DND-41 (cell line): ENCODE data around the gene CAMTA2.
"Not testable (repeated sequence)": the region's sequence is repeated elsewhere in the genome, so short reads cannot be mapped to it uniquely, and the experiment has no call there.

ENCODE experiments used
- ATAC-seq: fragments of 200-7000 bp; cut with Tn5 transposase; 3 replicates; pipeline ENCODE4 v1.9.1; 2021; ENCODE audit warnings: low read depth; ENCODE audit not compliant: insufficient read depth
- DNase-seq: peaks from one replicate; pipeline ENCODE4 v3.0.0-alpha.2; 2020
- H2AFZ ChIP-seq: 2 replicates; pipeline ENCODE4 v1.6.0; 2012; ENCODE audit warnings: low read depth, low read length
- H3K27ac ChIP-seq: 2 replicates; pipeline ENCODE4 v1.5.1; 2012; ENCODE audit warnings: low read length, inconsistent platforms
- H3K27me3 ChIP-seq: fragments of 200-600 bp; sonication (generic); 2 replicates; pipeline ENCODE4 v1.6.0; 2012; ENCODE audit warnings: low read length, mild to moderate bottlenecking, inconsistent platforms; ENCODE audit not compliant: insufficient read depth, poor library complexity
- H3K36me3 ChIP-seq: 2 replicates; pipeline ENCODE4 v1.5.1; 2012; ENCODE audit warnings: low read length, inconsistent platforms; ENCODE audit not compliant: insufficient read depth
- H3K4me1 ChIP-seq: 2 replicates; pipeline ENCODE4 v1.5.1; 2012; ENCODE audit warnings: mild to moderate bottlenecking, low read length; ENCODE audit not compliant: insufficient read depth
- H3K4me2 ChIP-seq: 2 replicates; pipeline ENCODE4 v1.6.0; 2012; ENCODE audit warnings: mild to moderate bottlenecking, moderate library complexity, low read length, inconsistent platforms; ENCODE audit not compliant: insufficient read depth
- H3K4me3 ChIP-seq, 2 experiments: fragments of 200-600 bp in 1 of 2; shearing (Covaris generic) in 1 of 2; 2 replicates each; pipeline ENCODE4 v1.5.1; 2012 to 2016; ENCODE audit warnings: inconsistent platforms in 2 of 2, low read length in 2 of 2, mild to moderate bottlenecking in 2 of 2, low read depth in 1 of 2, moderate library complexity in 1 of 2
- H3K79me2 ChIP-seq: 2 replicates; pipeline ENCODE4 v1.6.0; 2012; ENCODE audit warnings: low read length, inconsistent platforms; ENCODE audit not compliant: insufficient read depth
- H3K9ac ChIP-seq: 2 replicates; pipeline ENCODE4 v1.6.0; 2012; ENCODE audit warnings: low read depth, mild to moderate bottlenecking, inconsistent platforms, low read length, moderate library complexity
- H3K9me3 ChIP-seq: 2 replicates; pipeline ENCODE4 v1.5.1; 2012; ENCODE audit warnings: low read length, moderate library complexity, mild to moderate bottlenecking, inconsistent platforms; ENCODE audit not compliant: insufficient read depth, severe bottlenecking
- H4K20me1 ChIP-seq: 2 replicates; pipeline ENCODE4 v1.6.0; 2012; ENCODE audit warnings: low read length; ENCODE audit not compliant: insufficient read depth
- EZH2 ChIP-seq: IDR thresholded peaks from 3 replicates; pipeline ENCODE4 v1.6.1; 2012; ENCODE audit warnings: borderline replicate concordance, low read depth, mild to moderate bottlenecking, moderate library complexity, low read length, inconsistent platforms; ENCODE audit not compliant: severe bottlenecking
- TF ChIP-seq, protein P1 (sequence below): IDR thresholded peaks from 2 replicates; pipeline ENCODE4 v1.5.1; 2012; ENCODE audit warnings: borderline replicate concordance, low read length, moderate library complexity, mild to moderate bottlenecking; ENCODE audit not compliant: poor library complexity, severe bottlenecking; ENCODE audit errors: extremely low read depth

CAMTA2 gene

DNA sequence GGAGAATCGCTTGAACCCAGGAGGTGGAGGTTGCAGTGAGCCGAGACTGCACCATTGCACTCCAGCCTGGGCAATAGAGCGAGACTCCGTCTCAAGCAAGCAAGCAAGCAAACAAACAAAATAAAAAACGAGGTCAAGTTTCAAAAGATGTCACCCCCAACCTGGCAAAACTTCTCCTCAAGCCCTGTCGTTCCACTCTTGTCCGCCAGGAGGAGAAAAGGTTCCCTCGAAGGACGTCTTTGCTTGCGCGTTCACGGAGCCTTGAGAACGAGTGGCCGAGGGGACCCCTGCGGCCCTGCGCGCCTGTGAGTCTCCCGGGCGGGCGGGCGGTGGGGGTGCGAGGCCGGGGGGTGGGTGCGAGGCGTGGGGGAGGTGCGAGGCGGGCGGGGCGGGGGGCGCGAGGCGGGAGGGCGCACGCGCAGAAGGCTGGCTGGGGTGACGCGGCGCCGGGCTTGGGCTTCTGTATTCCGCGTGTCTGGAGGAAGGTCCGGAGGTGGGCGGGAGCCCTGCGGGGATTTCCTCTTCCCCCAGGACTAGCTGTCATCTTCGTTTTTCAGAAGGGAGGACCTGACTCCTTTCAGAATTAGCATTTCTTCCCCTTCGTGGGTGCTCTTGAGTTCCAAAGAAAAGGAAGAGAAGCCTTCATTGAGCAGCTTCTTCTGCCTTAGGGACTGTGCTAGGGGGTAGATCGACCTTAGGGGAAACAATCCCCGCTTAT lies 44.0 kb upstream of the CAMTA2 start:
- Histone ChIP-seq H2AFZ (peak overlapping the region; percentile 99), H3K27me3 (no peaks in the 10 kb centered on the region), H3K4me1 (peaks cover 25% of the 10 kb centered on the region), H3K4me3 (peak overlapping the region; percentile 48 to 73), H3K9ac (peak overlapping the region; percentile 73), H3K79me2 (no peaks in the 10 kb centered on the region), H3K4me2 (peak overlapping the region; percentile 97), H3K36me3 (no peaks in the 10 kb centered on the region), H4K20me1 (no peaks in the 10 kb centered on the region), H3K27ac (peak overlapping the region; percentile 75), H3K9me3 (no peaks in the 10 kb centered on the region)
- no peak for TF ChIP-seq EZH2
- TF ChIP-seq, protein P1, sequence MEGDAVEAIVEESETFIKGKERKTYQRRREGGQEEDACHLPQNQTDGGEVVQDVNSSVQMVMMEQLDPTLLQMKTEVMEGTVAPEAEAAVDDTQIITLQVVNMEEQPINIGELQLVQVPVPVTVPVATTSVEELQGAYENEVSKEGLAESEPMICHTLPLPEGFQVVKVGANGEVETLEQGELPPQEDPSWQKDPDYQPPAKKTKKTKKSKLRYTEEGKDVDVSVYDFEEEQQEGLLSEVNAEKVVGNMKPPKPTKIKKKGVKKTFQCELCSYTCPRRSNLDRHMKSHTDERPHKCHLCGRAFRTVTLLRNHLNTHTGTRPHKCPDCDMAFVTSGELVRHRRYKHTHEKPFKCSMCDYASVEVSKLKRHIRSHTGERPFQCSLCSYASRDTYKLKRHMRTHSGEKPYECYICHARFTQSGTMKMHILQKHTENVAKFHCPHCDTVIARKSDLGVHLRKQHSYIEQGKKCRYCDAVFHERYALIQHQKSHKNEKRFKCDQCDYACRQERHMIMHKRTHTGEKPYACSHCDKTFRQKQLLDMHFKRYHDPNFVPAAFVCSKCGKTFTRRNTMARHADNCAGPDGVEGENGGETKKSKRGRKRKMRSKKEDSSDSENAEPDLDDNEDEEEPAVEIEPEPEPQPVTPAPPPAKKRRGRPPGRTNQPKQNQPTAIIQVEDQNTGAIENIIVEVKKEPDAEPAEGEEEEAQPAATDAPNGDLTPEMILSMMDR, result peak; percentile 83
- peak; percentile 88 for DNase-seq
- peak; percentile 85 for ATAC-seq

DNA sequence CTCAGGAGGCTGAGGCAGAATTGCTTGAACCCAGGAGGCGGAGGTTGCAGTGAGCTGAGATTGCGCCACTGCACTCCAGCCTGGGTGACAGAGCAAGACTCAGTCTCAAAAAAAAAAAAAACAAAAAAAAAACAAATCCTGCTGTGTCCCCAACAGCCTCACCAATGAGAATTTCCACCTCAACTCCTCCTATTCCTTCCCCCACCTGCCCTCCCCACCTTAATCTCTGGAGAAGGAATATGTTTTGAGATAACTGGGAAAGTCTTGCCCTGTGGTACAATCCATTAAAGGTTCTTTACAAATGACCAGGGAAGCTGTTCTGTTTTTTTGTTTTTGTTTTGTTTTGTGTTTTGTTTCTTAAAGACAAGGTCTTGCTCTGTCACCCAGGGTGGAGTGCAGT lies 42.7 kb upstream of the CAMTA2 start:
- Histone ChIP-seq H2AFZ (peak overlapping the region; percentile 54; the same call in 1 of the 2 replicates), H3K4me1 (peaks cover 25% of the 10 kb centered on the region), H3K4me2 (0 out of 2 replicates have a peak overlapping the region, but pooled peaks have one; percentile 97)
- not testable (repeated sequence) for H3K4me3 ChIP-seq, H3K27ac ChIP-seq, H4K20me1 ChIP-seq, H3K9me3 ChIP-seq, H3K27me3 ChIP-seq, H3K36me3 ChIP-seq, DNase-seq, ATAC-seq, H3K79me2 ChIP-seq, H3K9ac ChIP-seq

DNA sequence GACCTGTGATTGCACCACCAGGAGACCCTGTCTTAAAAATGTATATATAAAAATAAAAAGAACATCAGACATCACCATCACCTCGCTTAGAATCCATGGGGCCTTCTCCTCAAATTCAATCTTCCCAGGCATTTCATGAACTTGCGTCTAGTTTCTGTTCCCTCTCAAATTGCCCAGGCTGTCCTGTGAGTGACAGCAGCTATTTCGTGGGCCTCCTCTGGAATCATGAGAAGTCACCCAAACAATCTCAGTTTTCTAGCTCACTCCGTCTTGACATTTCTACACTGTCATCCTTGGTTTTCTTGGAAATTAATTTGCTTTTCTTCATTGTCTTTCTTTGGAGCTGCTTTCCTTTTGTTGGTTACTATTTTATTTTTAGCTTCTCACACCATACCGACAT lies 40.4 kb upstream of the CAMTA2 start:
- H3K4me2 ChIP-seq, result no peak overlapping the region
- no peaks in the 10 kb centered on the region for H3K79me2 ChIP-seq
- H3K4me1 ChIP-seq, result peaks cover 23% of the 10 kb centered on the region
- TF ChIP-seq, protein P1, result no peak
- no peak for TF ChIP-seq EZH2
- DNase-seq (no peak), ATAC-seq (no peak)
- no peaks in the 10 kb centered on the region for H4K20me1 ChIP-seq
- no peaks in the 10 kb centered on the region for H3K9me3 ChIP-seq
- no peak overlapping the region for H3K27ac ChIP-seq
- no peaks in the 10 kb centered on the region for H3K27me3 ChIP-seq
- no peak overlapping the region for H3K4me3 ChIP-seq
- H3K9ac ChIP-seq, result no peak overlapping the region
- peaks cover 6% of the 10 kb centered on the region; the same call in 1 of the 2 replicates for H3K36me3 ChIP-seq
- no peak overlapping the region for H2AFZ ChIP-seq

DNA sequence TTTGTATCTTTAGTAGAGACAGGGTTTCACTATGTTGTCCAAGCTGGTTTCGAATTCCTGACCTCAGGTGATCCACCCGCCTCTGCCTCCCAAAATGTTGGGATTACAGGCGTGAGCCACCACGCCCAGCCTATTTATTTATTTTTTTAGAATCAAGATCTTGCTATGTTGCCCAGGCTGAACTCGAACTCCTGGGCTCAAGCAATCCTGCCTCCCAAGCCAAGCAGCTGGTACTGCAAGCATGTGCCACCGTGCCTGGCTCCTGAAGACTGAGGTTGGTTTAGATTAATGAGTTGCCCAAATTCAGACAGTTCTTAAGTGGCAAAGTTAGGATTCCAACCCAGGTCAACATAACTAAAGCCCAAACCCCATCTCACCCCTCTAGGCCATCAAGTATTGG lies 39.8 kb upstream of the CAMTA2 start:
- peaks cover 18% of the 10 kb centered on the region for H3K4me1 ChIP-seq
- no peaks in the 10 kb centered on the region for H4K20me1 ChIP-seq
- H3K9me3 ChIP-seq, result no peaks in the 10 kb centered on the region
- peaks cover 11% of the 10 kb centered on the region for H3K36me3 ChIP-seq
- H3K4me3 ChIP-seq, result no peak overlapping the region
- H2AFZ ChIP-seq, result no peak overlapping the region
- no peak overlapping the region for H3K9ac ChIP-seq
- H3K79me2 ChIP-seq, result no peaks in the 10 kb centered on the region
- TF ChIP-seq, protein P1, result no peak
- TF ChIP-seq EZH2, result no peak
- no peak overlapping the region for H3K4me2 ChIP-seq
- ATAC-seq, result no peak
- DNase-seq, result no peak
- H3K27ac ChIP-seq, result no peak overlapping the region
- H3K27me3 ChIP-seq, result no peaks in the 10 kb centered on the region
